HL-60 (cell line): ENCODE measurements around the gene OR4X2.

Experiments
- DNase-seq, 2 experiments: peaks; one replicate each; pipeline ENCODE4 v3.0.0-alpha.2; 2010 to 2020; ENCODE audit warnings: low read depth in 1 of 2, low spot score in 1 of 2
- H3K27ac ChIP-seq: fragments of 250-450 bp; sonication (Bioruptor Pico); replicated peaks from 2 replicates; pipeline ENCODE4 v1.5.1; 2020; ENCODE audit warnings: mild to moderate bottlenecking, moderate library complexity
- H3K27me3 ChIP-seq: fragments of 250-450 bp; sonication (Bioruptor Pico); 2 replicates; pipeline ENCODE4 v1.5.1; 2021; ENCODE audit warnings: mild to moderate bottlenecking, moderate library complexity; ENCODE audit not compliant: insufficient read depth, poor library complexity, severe bottlenecking
- H3K4me3 ChIP-seq: replicated peaks from 2 replicates; pipeline ENCODE4 v1.5.1; 2011; ENCODE audit warnings: mild to moderate bottlenecking, control low read depth, low read length; ENCODE audit not compliant: insufficient read depth
- GABPA ChIP-seq: IDR thresholded peaks from 2 replicates; pipeline ENCODE4 v1.6.1; 2012; ENCODE audit warnings: low read depth
- POLR2AphosphoS5 ChIP-seq: IDR thresholded peaks from 2 replicates; pipeline ENCODE4 v1.6.1; 2012; ENCODE audit warnings: low read depth
- REST ChIP-seq: IDR thresholded peaks from 2 replicates; pipeline ENCODE4 v1.6.1; 2012; ENCODE audit warnings: low read depth; ENCODE audit not compliant: insufficient replicate concordance
- SPI1 ChIP-seq: IDR thresholded peaks from 2 replicates; pipeline ENCODE4 v1.6.1; 2012; ENCODE audit warnings: low read depth, mild to moderate bottlenecking, borderline replicate concordance
- TF ChIP-seq, protein P1 (sequence below): IDR thresholded peaks from one replicate; pipeline ENCODE4 v1.5.1; 2011; ENCODE audit warnings: low read length, control low read depth, inconsistent platforms; ENCODE audit not compliant: insufficient read depth

Gene OR4X2

GRCh38 chr11:48242501-48242900, 2.4 kb upstream of the OR4X2 start:
- no peak for DNase-seq
- TF ChIP-seq SPI1 = no peak
- no peak for TF ChIP-seq POLR2AphosphoS5
- TF ChIP-seq, protein P1, sequence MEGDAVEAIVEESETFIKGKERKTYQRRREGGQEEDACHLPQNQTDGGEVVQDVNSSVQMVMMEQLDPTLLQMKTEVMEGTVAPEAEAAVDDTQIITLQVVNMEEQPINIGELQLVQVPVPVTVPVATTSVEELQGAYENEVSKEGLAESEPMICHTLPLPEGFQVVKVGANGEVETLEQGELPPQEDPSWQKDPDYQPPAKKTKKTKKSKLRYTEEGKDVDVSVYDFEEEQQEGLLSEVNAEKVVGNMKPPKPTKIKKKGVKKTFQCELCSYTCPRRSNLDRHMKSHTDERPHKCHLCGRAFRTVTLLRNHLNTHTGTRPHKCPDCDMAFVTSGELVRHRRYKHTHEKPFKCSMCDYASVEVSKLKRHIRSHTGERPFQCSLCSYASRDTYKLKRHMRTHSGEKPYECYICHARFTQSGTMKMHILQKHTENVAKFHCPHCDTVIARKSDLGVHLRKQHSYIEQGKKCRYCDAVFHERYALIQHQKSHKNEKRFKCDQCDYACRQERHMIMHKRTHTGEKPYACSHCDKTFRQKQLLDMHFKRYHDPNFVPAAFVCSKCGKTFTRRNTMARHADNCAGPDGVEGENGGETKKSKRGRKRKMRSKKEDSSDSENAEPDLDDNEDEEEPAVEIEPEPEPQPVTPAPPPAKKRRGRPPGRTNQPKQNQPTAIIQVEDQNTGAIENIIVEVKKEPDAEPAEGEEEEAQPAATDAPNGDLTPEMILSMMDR = no peak
- no peak for TF ChIP-seq GABPA
- no peak for TF ChIP-seq REST
- Histone ChIP-seq H3K4me3 (no peak overlapping the region), H3K27ac (no peak overlapping the region), H3K27me3 (no peaks in the 10 kb centered on the region)

- no peak for TF ChIP-seq GABPA
- TF ChIP-seq, protein P1 = no peak
- no peak for TF ChIP-seq REST
- no peak for TF ChIP-seq POLR2AphosphoS5
- no peak for TF ChIP-seq SPI1
- Histone ChIP-seq H3K4me3 (no peak overlapping the region), H3K27me3 (no peaks in the 10 kb centered on the region), H3K27ac (no peak overlapping the region)
- no peak for DNase-seq
Observed at GRCh38 chr11:48248902-48249301, 4.0 kb downstream of the OR4X2 start.

DNA sequence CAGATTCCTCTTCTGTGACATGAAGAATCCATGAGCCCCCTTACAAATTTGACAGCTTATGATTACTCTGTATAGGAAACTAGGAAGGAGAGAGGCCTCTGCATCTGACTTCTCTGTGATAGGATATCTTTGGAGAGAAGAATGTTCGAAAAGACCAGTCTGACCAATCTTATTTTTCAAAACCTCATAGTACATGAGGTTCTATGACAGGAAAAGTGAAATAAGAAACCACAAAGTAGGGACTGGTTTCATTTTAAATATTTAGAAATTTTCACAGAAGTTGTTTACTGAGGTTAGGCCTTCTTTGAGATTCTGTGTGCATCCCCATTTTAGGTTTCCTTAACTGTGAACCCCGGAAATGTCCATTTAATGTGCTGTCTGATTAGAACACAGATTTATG, 16.7 kb downstream of the OR4X2 start:
- no peak for DNase-seq
- TF ChIP-seq SPI1 (no peak), GABPA (no peak)
- Histone ChIP-seq H3K4me3 (no peak overlapping the region), H3K27me3 (peaks cover 4% of the 10 kb centered on the region), H3K27ac (no peak overlapping the region)

- DNase-seq = no peak
- TF ChIP-seq REST (no peak), GABPA (no peak), POLR2AphosphoS5 (no peak), SPI1 (no peak)
- TF ChIP-seq, protein P1 = no peak
- no peak within 1 kb of the TSS for H3K27ac ChIP-seq
- H3K27me3 ChIP-seq = peaks cover 4% of the 10 kb centered on the region
- no peak within 1 kb of the TSS for H3K4me3 ChIP-seq
Observed at GRCh38 chr11:48263423-48263911, 18.6 kb downstream of the OR4X2 start, which contains the start of gene OR4X1. TSS of gene OR4X1 (plus strand) at chr11:48263861. CDS start at chr11:48263861, 0 bp downstream.
